Stimulated activated CD8-positive, alpha-beta memory T cell treated with anti-CD3 and anti-CD28 coated beads, Interleukin-4, amount 100 ng/mL, for 48 hours (primary cell): Measurements from ENCODE around the gene PLA2G2D.

Experiments
- DNase-seq: peaks from one replicate; pipeline ENCODE4 v3.0.0-alpha.2; 2020

PLA2G2D gene

GRCh38 chr1:20112279-20113000 is 6.9 kb downstream of the PLA2G2D start:
- no peak for DNase-seq

DNA sequence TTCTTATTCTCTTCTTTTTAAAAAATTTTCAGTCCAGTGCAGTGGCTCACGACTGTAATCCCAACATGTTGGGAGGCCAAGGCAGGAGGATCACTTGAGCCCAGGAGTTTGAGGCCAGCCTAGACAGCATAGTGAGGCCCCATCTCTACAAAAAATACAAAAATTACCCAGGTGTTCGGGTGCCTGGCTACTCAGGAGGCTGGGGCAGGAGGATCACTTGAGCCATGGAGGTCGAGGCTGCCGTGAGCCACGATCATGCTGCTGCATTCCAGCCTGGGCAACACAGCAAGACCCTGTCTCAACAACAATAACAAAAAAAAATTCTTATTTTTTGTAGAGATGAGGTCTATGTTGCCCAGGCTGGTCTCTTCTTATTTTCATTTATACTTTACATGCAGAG is 7.9 kb downstream of the PLA2G2D start:
- no peak for DNase-seq

DNA sequence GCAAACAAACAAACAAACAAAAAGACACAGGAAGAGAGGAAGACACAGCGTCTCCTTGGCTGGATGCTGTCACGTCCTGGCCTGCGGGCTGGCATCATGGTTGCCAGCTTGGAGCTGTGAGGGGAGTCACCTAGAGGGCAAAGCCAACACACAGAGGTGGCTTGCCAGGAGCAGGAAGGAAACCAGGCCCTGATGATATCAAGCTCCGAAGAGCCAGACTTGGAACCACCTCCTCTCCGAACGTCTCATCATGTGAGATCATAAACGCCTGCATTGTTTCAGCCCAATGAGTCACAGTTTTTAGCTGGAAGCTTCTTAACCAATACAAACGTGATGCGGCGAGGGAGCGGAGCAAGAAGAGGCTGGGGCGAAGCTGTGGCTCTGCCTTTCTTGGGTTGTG is 8.7 kb downstream of the PLA2G2D start:
- no peak for DNase-seq

- no peak for DNase-seq
Observed at GRCh38 chr1:20109223-20109856, 10.0 kb downstream of the PLA2G2D start.

- DNase-seq = no peak
Observed at GRCh38 chr1:20108366-20109123, 10.8 kb downstream of the PLA2G2D start.

GRCh38 chr1:20107796-20108195 is 11.5 kb downstream of the PLA2G2D start:
- DNase-seq = no peak

- DNase-seq = no peak
Observed at GRCh38 chr1:20107351-20107750, 12.0 kb downstream of the PLA2G2D start.

GRCh38 chr1:20105856-20106255 is 13.5 kb downstream of the PLA2G2D start:
- DNase-seq = no peak

- DNase-seq = no peak
Observed at GRCh38 chr1:20102875-20103274, 16.5 kb downstream of the PLA2G2D start.

DNA sequence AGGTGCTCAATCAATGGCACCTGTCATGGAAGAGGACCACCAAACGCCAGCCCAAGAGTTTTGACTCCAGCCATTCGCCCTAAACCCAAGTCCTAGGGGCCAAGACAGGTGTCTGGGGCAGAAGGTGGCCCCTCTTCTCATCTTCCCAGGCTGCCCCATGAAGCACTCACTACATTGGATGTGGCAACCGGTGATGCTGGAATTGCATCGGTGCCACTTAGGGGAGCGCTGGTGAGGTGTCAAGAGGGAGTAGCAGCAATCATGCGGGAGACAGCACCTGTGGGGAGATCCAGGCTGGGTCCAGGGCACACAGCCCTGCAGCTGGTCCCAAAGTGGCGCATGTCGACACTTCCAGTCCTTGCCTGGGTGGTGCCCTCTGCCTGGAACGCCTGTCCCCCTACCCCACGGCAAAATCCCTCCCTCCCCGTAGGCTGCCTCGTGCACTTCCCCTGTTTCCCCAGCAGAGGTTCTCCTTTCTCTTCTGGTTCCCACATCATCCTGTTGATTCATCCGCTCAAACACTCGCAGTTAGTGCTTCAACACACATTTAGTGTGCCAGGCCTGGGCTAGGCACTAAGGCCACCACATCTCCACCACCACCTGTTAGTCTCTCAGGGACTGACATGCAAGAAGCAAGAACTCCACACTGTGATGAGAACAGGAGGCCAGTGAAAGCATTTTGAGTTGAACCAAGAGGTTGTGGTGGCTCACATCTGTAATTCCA is 18.5 kb downstream of the PLA2G2D start:
- peak; percentile 46 for DNase-seq

DNA sequence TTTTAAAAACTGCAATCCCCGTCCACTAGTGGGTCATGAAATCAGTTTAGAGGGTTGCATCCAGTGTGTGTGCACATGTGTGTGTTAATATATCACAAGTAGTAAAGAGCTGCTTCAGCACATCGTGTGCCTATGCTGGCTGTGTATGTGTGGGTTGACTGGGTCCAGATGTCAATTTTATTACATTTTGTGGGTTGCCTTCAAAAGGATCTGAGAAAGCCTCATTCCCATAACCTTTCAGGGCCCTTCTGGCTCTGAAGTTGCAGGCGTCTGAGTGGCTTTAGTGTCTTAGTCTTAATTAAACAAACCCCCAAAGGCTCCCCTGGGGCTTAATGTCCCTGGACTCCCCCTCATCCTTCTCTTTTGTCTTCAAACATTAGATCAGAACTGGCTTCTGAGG is 19.8 kb downstream of the PLA2G2D start:
- no peak for DNase-seq

- DNase-seq = no peak
Observed at GRCh38 chr1:20096840-20097447, 22.4 kb downstream of the PLA2G2D start.

DNA sequence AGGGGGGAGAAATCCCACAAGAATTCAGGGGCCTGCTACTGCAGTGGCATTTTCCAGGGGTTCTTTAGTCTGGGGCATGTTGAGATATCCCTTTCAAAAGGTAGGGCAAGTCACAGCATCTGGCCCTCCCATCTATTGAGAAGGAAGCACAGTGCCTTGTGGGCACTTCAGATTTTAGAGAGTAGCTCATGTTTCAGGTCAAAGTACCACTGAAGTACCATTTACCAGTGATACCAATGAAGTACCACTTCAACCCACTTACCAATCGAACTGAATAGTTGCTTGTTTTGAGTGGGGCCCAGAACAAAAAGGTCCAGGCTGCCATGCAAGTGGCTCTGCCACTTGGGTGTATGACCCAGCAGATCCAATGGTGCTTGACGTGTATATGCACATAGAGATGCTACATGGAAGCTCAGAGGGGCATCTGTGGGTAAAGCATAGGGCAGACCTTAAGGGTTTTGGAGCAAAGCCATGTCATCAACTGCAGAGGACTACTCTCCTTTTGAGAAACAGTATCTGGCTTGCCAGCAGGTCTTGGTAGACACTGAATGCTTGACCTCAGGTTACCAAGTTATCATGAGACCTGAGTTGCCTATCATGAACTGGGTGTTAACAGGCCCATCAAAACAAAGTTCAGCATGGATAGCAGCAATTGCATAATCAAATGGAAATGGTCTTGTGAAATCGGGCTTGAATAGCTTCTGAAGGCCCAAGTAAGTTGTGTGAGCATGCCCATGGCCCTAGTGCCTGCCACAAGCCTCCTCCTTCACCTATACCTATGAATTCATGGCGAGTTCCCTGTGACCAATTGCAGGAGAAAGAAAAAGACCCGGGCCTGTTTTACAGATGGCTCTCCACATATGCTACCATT is 23.5 kb downstream of the PLA2G2D start:
- DNase-seq = no peak

GRCh38 chr1:20093940-20094391 is 25.4 kb downstream of the PLA2G2D start:
- DNase-seq = no peak

DNA sequence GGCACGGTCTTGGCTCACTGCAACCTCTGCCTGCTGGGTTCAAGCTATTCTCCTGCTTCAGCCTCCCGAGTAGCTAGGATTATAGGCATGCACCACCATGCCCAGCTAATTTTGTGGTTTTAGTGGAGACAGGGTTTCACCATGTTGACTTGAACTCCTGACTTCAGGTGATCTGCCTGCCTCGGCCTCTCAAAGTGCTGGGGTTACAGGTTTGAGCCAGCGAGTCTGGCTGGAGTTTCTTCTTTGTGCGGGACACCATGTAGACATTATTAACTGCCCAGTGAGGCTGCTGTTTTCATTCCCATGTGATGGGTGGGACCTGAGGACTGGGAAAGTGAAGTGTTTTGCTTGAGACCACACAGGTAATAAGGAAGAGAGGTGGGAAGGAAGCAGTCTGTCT is 26.0 kb downstream of the PLA2G2D start:
- no peak for DNase-seq

DNA sequence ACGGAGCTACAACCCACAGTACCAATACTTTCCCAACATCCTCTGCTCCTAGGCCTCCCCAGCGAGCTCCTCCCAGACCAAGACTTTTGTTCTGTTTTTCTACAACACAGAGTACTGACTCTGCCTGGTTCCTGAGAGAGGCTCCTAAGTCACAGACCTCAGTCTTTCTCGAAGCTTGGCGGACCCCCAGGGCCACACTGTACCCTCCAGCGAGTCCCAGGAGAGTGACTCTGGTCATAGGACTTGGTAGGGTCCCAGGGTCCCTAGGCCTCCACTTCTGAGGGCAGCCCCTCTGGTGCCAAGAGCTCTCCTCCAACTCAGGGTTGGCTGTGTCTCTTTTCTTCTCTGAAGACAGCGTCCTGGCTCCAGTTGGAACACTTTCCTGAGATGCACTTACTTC is 28.7 kb downstream of the PLA2G2D start:
- no peak for DNase-seq

DNA sequence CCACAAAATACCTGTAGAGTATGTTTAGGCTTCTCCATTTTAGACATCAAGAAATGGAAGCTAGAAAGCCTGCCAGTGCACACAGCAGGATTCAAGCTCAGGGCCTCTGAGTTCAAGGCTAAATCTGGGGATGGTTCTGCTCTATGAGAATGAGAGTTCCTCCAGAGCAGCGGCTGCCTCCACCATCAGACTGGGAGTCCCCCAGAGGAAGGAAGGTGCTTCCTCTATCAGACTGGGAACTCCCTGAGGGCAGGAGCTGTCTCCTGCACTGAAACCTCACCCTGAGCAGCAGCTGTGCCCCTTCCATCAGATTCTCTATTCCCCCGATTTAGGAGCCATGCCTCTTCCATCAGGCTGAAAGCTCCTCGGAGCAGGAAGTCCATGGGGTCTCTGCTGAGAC is 29.2 kb downstream of the PLA2G2D start:
- DNase-seq = no peak

- no peak for DNase-seq
Observed at GRCh38 chr1:20089328-20090077, 29.8 kb downstream of the PLA2G2D start.

GRCh38 chr1:20087668-20088067 is 31.7 kb downstream of the PLA2G2D start:
- DNase-seq = no peak

GRCh38 chr1:20086800-20087199 is 32.5 kb downstream of the PLA2G2D start:
- DNase-seq = no peak
